K562 (cell line): Measurements from ENCODE around the gene G6PC2. TPM values are rescaled to one million over a fixed set of nuclear protein-coding genes. Genes with fewer than 3 reads are reported as not detected.

Experiments used
- ATAC-seq: fragments of 200-7000 bp; cut with Tn5 transposase; 3 replicates; pipeline ENCODE4 v1.9.1; 2020; ENCODE audit warnings: moderate library complexity
- BruUV-seq: library from RNA; stranded (reverse); fragments of 400-500 nt; replicated peaks from 2 replicates; lab custom pipeline; 2021; lab: Mats Ljungman, UMichigan
- CTCF ChIA-PET: fragments of 300-600 bp; formaldehyde crosslinking; extraction: SDS; loops from one replicate; lab custom pipeline; 2021; ENCODE audit warnings: low intra/inter-chr PET ratio; lab: Yijun Ruan, JAX
- POLR2A ChIA-PET: fragments of 300-600, 350-650 bp; sonication (Branson Sonifier 250); formaldehyde crosslinking; extraction: SDS; loops from one replicate; lab custom pipeline; 2021; ENCODE audit warnings: antibody characterized with exemption, inconsistent platforms; lab: Yijun Ruan, JAX
- DNase-seq, 4 experiments: peaks; one replicate each; pipeline versions ENCODE4 v3.0.0 to v3.0.0-alpha.2; 2011 to 2018; ENCODE audit warnings: low spot score in 3 of 4, mixed read lengths in 3 of 4; ENCODE audit errors: extremely low read depth in 1 of 4
- FAIRE-seq: peaks from 2 replicates; lab custom pipeline; 2011; peaks lifted over from hg19 to GRCh38; lab: Jason Lieb, UNC
- H2AFZ ChIP-seq: 2 replicates; pipeline ENCODE4 v1.6.0; 2011; ENCODE audit warnings: low read depth, low read length, control low read depth, inconsistent platforms
- H3K27ac ChIP-seq: fragments of 200-600 bp; 3 replicates; pipeline ENCODE4 v1.8.0; 2011; ENCODE audit warnings: low read depth, mild to moderate bottlenecking, control low read depth, inconsistent platforms, low read length, moderate library complexity, mixed read lengths; ENCODE audit errors: extremely low read depth
- H3K27me3 ChIP-seq, 2 experiments: fragments of 300-600 bp in 1 of 2; 2 replicates in 1 of 2; 3 replicates in 1 of 2; pipeline versions ENCODE4 v1.6.0 to v1.8.0; 2011; ENCODE audit warnings: inconsistent platforms in 2 of 2, low read length in 2 of 2, mild to moderate bottlenecking in 1 of 2, mixed read lengths in 1 of 2, moderate library complexity in 1 of 2; ENCODE audit not compliant: control insufficient read depth in 2 of 2, insufficient read depth in 2 of 2
- H3K36me3 ChIP-seq: fragments of 300-600 bp; 3 replicates; pipeline ENCODE4 v1.8.0; 2011; ENCODE audit warnings: mild to moderate bottlenecking, low read length, inconsistent platforms; ENCODE audit not compliant: control insufficient read depth, insufficient read depth
- H3K4me1 ChIP-seq, 2 experiments: fragments of 200-600 bp in 1 of 2; replicated peaks in 1 of 2; 2 replicates in 1 of 2; 3 replicates in 1 of 2; pipeline versions ENCODE4 v1.5.1 to v1.8.0; 2011; ENCODE audit warnings: inconsistent platforms in 2 of 2, low read length in 2 of 2, mild to moderate bottlenecking in 1 of 2, mixed read lengths in 1 of 2, moderate library complexity in 1 of 2; ENCODE audit not compliant: control insufficient read depth in 2 of 2, insufficient read depth in 2 of 2
- H3K4me2 ChIP-seq: 2 replicates; pipeline ENCODE4 v1.6.1; 2011; ENCODE audit warnings: low read length, control low read depth, inconsistent platforms, mixed read lengths; ENCODE audit not compliant: insufficient read depth
- H3K4me3 ChIP-seq: fragments of 200-600 bp; sonication (generic), shearing (Covaris generic); 2 replicates; pipeline ENCODE4 v1.5.1; 2016; ENCODE audit warnings: control low read depth, inconsistent platforms
- H3K79me2 ChIP-seq: fragments of 200-600 bp; 3 replicates; pipeline ENCODE4 v1.8.0; 2011; ENCODE audit warnings: low read length, inconsistent platforms; ENCODE audit not compliant: control insufficient read depth, insufficient read depth
- H3K9ac ChIP-seq, 2 experiments: 2 replicates each; pipeline versions ENCODE4 v1.6.0 to v1.6.1; 2011; ENCODE audit warnings: low read depth in 2 of 2, low read length in 2 of 2, control low read depth in 1 of 2, inconsistent platforms in 1 of 2, mild to moderate bottlenecking in 1 of 2, mixed read lengths in 1 of 2; ENCODE audit not compliant: insufficient read depth in 1 of 2
- H3K9me1 ChIP-seq: one replicate; pipeline ENCODE4 v1.6.0; 2011; ENCODE audit warnings: inconsistent platforms, mild to moderate bottlenecking, low read length, moderate library complexity; ENCODE audit not compliant: control insufficient read depth, insufficient read depth
- H3K9me3 ChIP-seq: replicated peaks from 2 replicates; pipeline ENCODE4 v1.5.1; 2011; ENCODE audit warnings: low read depth, low read length, inconsistent platforms; ENCODE audit not compliant: control insufficient read depth, insufficient read depth
- H4K20me1 ChIP-seq: replicated peaks from 2 replicates; pipeline ENCODE4 v1.6.1; 2011; ENCODE audit warnings: low read length, inconsistent platforms, mixed read lengths; ENCODE audit not compliant: control insufficient read depth, insufficient read depth
- CBX3 ChIP-seq, 2 experiments: IDR thresholded peaks; 1 replicate in 1 of 2; 2 replicates in 1 of 2; pipeline ENCODE4 v1.6.1; 2012; ENCODE audit warnings: inconsistent platforms in 2 of 2, low read length in 2 of 2, borderline replicate concordance in 1 of 2, control low read depth in 1 of 2
- CTBP1 ChIP-seq: fragments of 450-650 bp; IDR thresholded peaks from 2 replicates; pipeline ENCODE4 v1.6.1; 2016; ENCODE audit warnings: borderline replicate concordance
- EP400 ChIP-seq: fragments of 450-650 bp; IDR thresholded peaks from 2 replicates; pipeline ENCODE4 v1.6.1; 2017; ENCODE audit warnings: antibody characterized with exemption, mild to moderate bottlenecking, moderate library complexity
- ZBTB7A ChIP-seq: IDR thresholded peaks from 2 replicates; pipeline ENCODE4 v1.6.1; 2011; ENCODE audit warnings: low read depth, mild to moderate bottlenecking, low read length, moderate library complexity, borderline replicate concordance; ENCODE audit not compliant: control insufficient read depth
- ZNF507 ChIP-seq: conservative IDR thresholded peaks from 2 replicates; pipeline ENCODE4 v1.6.1; 2017; ENCODE audit warnings: missing genetic modification characterization, missing compliant biosample characterization
- ZNF778 ChIP-seq: fragments of 450-650 bp; formaldehyde crosslinking; IDR thresholded peaks from 2 replicates; pipeline ENCODE4 v1.4.0; 2020; ENCODE audit warnings: mild to moderate bottlenecking, moderate library complexity
- WGBS: fragments of 100-300 bp; shearing (Covaris generic); methylation state at CpG from one replicate; pipeline ENCODE4 v1.1.6; 2016; ENCODE audit warnings: low coverage, mixed read lengths; ENCODE audit not compliant: insufficient coverage; ENCODE audit errors: missing lambda C conversion rate; 5-methylcytosine and 5-hydroxymethylcytosine counted together
- in situ Hi-C: fragments of 300-500 bp; cut with MboI; formaldehyde crosslinking; loops from 4 replicates; pipeline ENCODE4 v1.15.0; 2018; ENCODE audit warnings: inconsistent platforms, mixed read lengths
- intact Hi-C: fragments of 100-400 bp; cut with micrococcal nuclease; formaldehyde crosslinking; loops from 2 replicates; pipeline ENCODE4 v1.14.2; 2022
- polyA plus RNA-seq, 8 experiments: library from polyadenylated mRNA; depleted of rRNA in 4 of 8; stranded (reverse) in 5 of 8; unstranded in 3 of 8; fragments of >200 nt; fragmentation: Nextera tagmentation in 2 of 8; fragmentation: Illumina TruSeq in 1 of 8; extraction: Ambion mirVana in 2 of 8; extraction: Trizol in 1 of 8; gene quantifications; 2 replicates each; pipeline versions ENCODE4 v1.2.1 to v1.2.3, GENCODE V29; 2011 to 2014; ENCODE audit warnings: inconsistent platforms in 1 of 8, missing spikeins in 1 of 8
- total RNA-seq, 7 experiments: library from RNA; depleted of rRNA in 6 of 7; stranded (reverse); fragments of >200 nt in 6 of 7; fragmentation: Illumina TruSeq in 2 of 7; extraction: Trizol in 2 of 7; gene quantifications; 2 replicates each; pipeline versions ENCODE4 v1.2.1 to v1.2.3, GENCODE V29; 2011 to 2021; ENCODE audit warnings: low replicate concordance in 1 of 7
- TF ChIP-seq, protein P1 (sequence below): fragments of 250-450 bp; sonication (Bioruptor Pico); IDR thresholded peaks from 2 replicates; pipeline ENCODE4 v1.5.0; 2021
- TF ChIP-seq, protein P2 (sequence below), 3 experiments: IDR thresholded peaks in 2 of 3; conservative IDR thresholded peaks in 1 of 3; 2 replicates each; pipeline ENCODE4 v1.5.1; 2011 to 2012; ENCODE audit warnings: low read length in 3 of 3, mild to moderate bottlenecking in 3 of 3, control low read depth in 2 of 3, improper control_type of control experiment in 1 of 3, inconsistent platforms in 1 of 3, low read depth in 1 of 3, mixed read lengths in 1 of 3, moderate library complexity in 1 of 3; ENCODE audit not compliant: insufficient read depth in 2 of 3
- TF ChIP-seq, protein P3 (sequence below), 2 experiments: fragments of 450-650 bp; formaldehyde crosslinking in 1 of 2; IDR thresholded peaks; 2 replicates each; pipeline versions ENCODE4 v1.4.0 to v1.6.1; 2014 to 2020; ENCODE audit warnings: mild to moderate bottlenecking in 2 of 2, borderline replicate concordance in 1 of 2, low read depth in 1 of 2

Gene G6PC2
- total and polyA plus RNA-seq, 9 of the 15 experiments (the other 6 are each of a cell fraction or from before 2014, with no cell fraction given), result 0.03 to 0.15 TPM; not detected in 7

DNA sequence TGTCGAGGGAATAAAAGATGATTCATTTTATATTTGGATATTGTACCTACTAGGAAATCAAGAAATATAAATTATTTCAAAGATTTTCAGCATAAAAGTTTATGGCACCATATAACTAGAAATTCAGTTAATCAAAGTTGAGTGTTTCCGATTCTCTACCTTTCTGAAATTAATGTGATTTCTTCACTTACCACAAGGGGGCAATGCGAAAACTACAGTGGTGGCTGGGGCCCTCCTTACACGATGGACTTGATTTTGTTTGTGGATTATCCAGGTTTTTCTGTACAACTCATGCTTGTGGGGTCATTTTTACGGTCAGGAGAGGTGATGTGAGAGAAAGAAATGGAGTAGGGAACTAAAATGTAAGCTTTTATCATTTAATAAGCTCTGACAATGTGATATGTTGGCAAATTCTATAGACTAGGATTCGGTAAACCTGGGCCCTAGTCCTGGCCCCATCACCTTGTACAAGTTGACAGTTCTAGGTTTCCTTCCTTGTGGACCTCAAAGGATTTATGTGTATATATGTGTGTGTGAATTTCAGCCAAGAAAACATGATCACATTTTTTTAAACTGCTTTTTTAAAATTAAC is 47.6 kb downstream of the G6PC2 start:
- POLR2A ChIA-PET, result interaction anchor here (1.4 kb wide), 1 partner anchor 9 kb away, joined by 4 read pairs; no protein-coding TSS in a partner anchor
- peak overlapping the region; percentile 53; the same call in 1 of the 2 replicates for H2AFZ ChIP-seq
- intact Hi-C loops, result loop anchor here (10.0 kb wide), 1 partner anchor 446 kb away; no protein-coding TSS in a partner anchor
- TF ChIP-seq, protein P1, sequence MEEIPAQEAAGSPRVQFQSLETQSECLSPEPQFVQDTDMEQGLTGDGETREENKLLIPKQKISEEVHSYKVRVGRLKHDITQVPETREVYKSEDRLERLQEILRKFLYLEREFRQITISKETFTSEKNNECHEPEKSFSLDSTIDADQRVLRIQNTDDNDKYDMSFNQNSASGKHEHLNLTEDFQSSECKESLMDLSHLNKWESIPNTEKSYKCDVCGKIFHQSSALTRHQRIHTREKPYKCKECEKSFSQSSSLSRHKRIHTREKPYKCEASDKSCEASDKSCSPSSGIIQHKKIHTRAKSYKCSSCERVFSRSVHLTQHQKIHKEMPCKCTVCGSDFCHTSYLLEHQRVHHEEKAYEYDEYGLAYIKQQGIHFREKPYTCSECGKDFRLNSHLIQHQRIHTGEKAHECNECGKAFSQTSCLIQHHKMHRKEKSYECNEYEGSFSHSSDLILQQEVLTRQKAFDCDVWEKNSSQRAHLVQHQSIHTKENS, result no peak
- TF ChIP-seq EP400 (no peak), CBX3 (IDR thresholded peaks at IDR 0.05; ENCODE audit: borderline replicate concordance in 1 of 2, low read length in 2 of 2) (peak in 1 of 2 experiments; percentile 57; a peak in 1 of 3 replicates), ZBTB7A (no peak), ZNF778 (CRISPR knock-in tag) (no peak), CTBP1 (no peak), ZNF507 (tag) (peak; percentile 39; the same call in 1 of the 2 replicates)
- TF ChIP-seq, protein P2, sequence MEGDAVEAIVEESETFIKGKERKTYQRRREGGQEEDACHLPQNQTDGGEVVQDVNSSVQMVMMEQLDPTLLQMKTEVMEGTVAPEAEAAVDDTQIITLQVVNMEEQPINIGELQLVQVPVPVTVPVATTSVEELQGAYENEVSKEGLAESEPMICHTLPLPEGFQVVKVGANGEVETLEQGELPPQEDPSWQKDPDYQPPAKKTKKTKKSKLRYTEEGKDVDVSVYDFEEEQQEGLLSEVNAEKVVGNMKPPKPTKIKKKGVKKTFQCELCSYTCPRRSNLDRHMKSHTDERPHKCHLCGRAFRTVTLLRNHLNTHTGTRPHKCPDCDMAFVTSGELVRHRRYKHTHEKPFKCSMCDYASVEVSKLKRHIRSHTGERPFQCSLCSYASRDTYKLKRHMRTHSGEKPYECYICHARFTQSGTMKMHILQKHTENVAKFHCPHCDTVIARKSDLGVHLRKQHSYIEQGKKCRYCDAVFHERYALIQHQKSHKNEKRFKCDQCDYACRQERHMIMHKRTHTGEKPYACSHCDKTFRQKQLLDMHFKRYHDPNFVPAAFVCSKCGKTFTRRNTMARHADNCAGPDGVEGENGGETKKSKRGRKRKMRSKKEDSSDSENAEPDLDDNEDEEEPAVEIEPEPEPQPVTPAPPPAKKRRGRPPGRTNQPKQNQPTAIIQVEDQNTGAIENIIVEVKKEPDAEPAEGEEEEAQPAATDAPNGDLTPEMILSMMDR (IDR thresholded peaks at IDR 0.05 in 2 of 3, conservative IDR thresholded peaks at IDR 0.05 in 1 of 3; ENCODE audit: insufficient read depth in 2 of 3, low read depth in 1 of 3, low read length in 3 of 3), result peak; percentile 54 to 68 (median 67)
- TF ChIP-seq, protein P3, sequence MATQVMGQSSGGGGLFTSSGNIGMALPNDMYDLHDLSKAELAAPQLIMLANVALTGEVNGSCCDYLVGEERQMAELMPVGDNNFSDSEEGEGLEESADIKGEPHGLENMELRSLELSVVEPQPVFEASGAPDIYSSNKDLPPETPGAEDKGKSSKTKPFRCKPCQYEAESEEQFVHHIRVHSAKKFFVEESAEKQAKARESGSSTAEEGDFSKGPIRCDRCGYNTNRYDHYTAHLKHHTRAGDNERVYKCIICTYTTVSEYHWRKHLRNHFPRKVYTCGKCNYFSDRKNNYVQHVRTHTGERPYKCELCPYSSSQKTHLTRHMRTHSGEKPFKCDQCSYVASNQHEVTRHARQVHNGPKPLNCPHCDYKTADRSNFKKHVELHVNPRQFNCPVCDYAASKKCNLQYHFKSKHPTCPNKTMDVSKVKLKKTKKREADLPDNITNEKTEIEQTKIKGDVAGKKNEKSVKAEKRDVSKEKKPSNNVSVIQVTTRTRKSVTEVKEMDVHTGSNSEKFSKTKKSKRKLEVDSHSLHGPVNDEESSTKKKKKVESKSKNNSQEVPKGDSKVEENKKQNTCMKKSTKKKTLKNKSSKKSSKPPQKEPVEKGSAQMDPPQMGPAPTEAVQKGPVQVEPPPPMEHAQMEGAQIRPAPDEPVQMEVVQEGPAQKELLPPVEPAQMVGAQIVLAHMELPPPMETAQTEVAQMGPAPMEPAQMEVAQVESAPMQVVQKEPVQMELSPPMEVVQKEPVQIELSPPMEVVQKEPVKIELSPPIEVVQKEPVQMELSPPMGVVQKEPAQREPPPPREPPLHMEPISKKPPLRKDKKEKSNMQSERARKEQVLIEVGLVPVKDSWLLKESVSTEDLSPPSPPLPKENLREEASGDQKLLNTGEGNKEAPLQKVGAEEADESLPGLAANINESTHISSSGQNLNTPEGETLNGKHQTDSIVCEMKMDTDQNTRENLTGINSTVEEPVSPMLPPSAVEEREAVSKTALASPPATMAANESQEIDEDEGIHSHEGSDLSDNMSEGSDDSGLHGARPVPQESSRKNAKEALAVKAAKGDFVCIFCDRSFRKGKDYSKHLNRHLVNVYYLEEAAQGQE (IDR thresholded peaks at IDR 0.05; ENCODE audit: borderline replicate concordance), result peak; percentile 29; the same call in 1 of the 2 replicates
- TF ChIP-seq, protein P3 (CRISPR knock-in tag; IDR thresholded peaks at IDR 0.05; ENCODE audit: low read depth), result no peak

More for the DNA sequence above, 47.6 kb downstream of the G6PC2 start:
- peak; percentile 51 to 65 (median 58) for DNase-seq
- ATAC-seq, result peak; percentile 80
- H3K9ac ChIP-seq, result no peak overlapping the region
- peaks cover 10% of the 10 kb centered on the region for H3K9me3 ChIP-seq
- FAIRE-seq, result peak; percentile 83
- H3K36me3 ChIP-seq, result no peaks in the 10 kb centered on the region
- H3K27ac ChIP-seq, result no peak overlapping the region
- H3K79me2 ChIP-seq, result no peaks in the 10 kb centered on the region
- no peak overlapping the region for H3K4me3 ChIP-seq
- 46% methylated on average over 6 of the region's 6 CpGs for WGBS
- no TSS peak for BruUV-seq
- no peaks in the 10 kb centered on the region for H4K20me1 ChIP-seq
- H3K4me2 ChIP-seq, result no peak overlapping the region
- H3K9me1 ChIP-seq, result no peaks in the 10 kb centered on the region
- H3K27me3 ChIP-seq, result no peaks in the 10 kb centered on the region
- CTCF ChIA-PET, result interaction anchor here (0.7 kb wide), 2 partner anchors 237 to 326 kb away, joined by 3 read pairs; no protein-coding TSS in a partner anchor
- in situ Hi-C loops, result no loop called here
- H3K4me1 ChIP-seq, result peaks cover 0 to 7% of the 10 kb centered on the region in 2 experiments; a peak in 2 of 5 replicates
